Mesendoderm (in vitro differentiated cells): ENCODE measurements around the gene ENPP7.

ENCODE experiments used
- DNase-seq: peaks from one replicate; pipeline ENCODE4 v3.0.0; 2013
- H2AK5ac ChIP-seq: 2 replicates; pipeline ENCODE4 v1.6.1; 2013; ENCODE audit warnings: low read length, inconsistent platforms
- H2BK120ac ChIP-seq: 2 replicates; pipeline ENCODE4 v1.6.1; 2013; ENCODE audit warnings: low read depth, mild to moderate bottlenecking, low read length, moderate library complexity, mixed read lengths
- H2BK15ac ChIP-seq: replicated peaks from 2 replicates; pipeline ENCODE4 v1.6.1; 2013; ENCODE audit warnings: low read depth, mild to moderate bottlenecking, moderate library complexity
- H2BK5ac ChIP-seq: 2 replicates; pipeline ENCODE4 v1.6.1; 2013; ENCODE audit warnings: low read length, inconsistent platforms
- H3K18ac ChIP-seq: 2 replicates; pipeline ENCODE4 v1.6.1; 2013; ENCODE audit warnings: mild to moderate bottlenecking, low read length, mixed read lengths
- H3K23ac ChIP-seq: one replicate; pipeline ENCODE4 v1.6.1; 2013; ENCODE audit warnings: low read length
- H3K27ac ChIP-seq: 2 replicates; pipeline ENCODE4 v1.5.1; 2013; ENCODE audit warnings: low read depth, mild to moderate bottlenecking, inconsistent platforms, low read length, moderate library complexity
- H3K27me3 ChIP-seq: 2 replicates; pipeline ENCODE4 v1.6.1; 2013; ENCODE audit warnings: low read length, control low read depth, mild to moderate bottlenecking, inconsistent platforms; ENCODE audit not compliant: insufficient read depth, poor library complexity
- H3K36me3 ChIP-seq: 2 replicates; pipeline ENCODE4 v1.6.1; 2013; ENCODE audit warnings: low read length, inconsistent platforms; ENCODE audit not compliant: control insufficient read depth, insufficient read depth
- H3K4ac ChIP-seq: one replicate; pipeline ENCODE4 v1.6.1; 2013; ENCODE audit warnings: low read depth, mild to moderate bottlenecking, low read length, moderate library complexity
- H3K4me1 ChIP-seq: 2 replicates; pipeline ENCODE4 v1.6.1; 2013; ENCODE audit warnings: low read depth, low read length, inconsistent platforms; ENCODE audit not compliant: control insufficient read depth
- H3K4me2 ChIP-seq: 2 replicates; pipeline ENCODE4 v1.6.1; 2013; ENCODE audit warnings: low read length
- H3K4me3 ChIP-seq: 2 replicates; pipeline ENCODE4 v1.5.1; 2013; ENCODE audit warnings: mild to moderate bottlenecking, low read length
- H3K56ac ChIP-seq: one replicate; pipeline ENCODE4 v1.6.1; 2013; ENCODE audit warnings: low read length
- H3K79me1 ChIP-seq: 2 replicates; pipeline ENCODE4 v1.6.1; 2013; ENCODE audit warnings: low read length, inconsistent platforms
- H3K79me2 ChIP-seq: 2 replicates; pipeline ENCODE4 v1.6.1; 2013; ENCODE audit warnings: mild to moderate bottlenecking, low read length; ENCODE audit not compliant: control insufficient read depth, insufficient read depth
- H3K9ac ChIP-seq: 2 replicates; pipeline ENCODE4 v1.6.1; 2013; ENCODE audit warnings: low read length, inconsistent platforms
- H4K5ac ChIP-seq: one replicate; pipeline ENCODE4 v1.6.1; 2013; ENCODE audit warnings: low read length
- H4K8ac ChIP-seq: one replicate; pipeline ENCODE4 v1.6.1; 2013; ENCODE audit warnings: low read depth, mild to moderate bottlenecking, control low read depth, low read length, moderate library complexity
- WGBS: extraction: QIAGEN DNeasy Blood & Tissue Kit; methylation state at CpG from one replicate; pipeline ENCODE4 v1.1.7; 2013; ENCODE audit warnings: low lambda C conversion rate, missing lambda C conversion rate; ENCODE audit not compliant: insufficient coverage; ENCODE audit errors: extremely low coverage; 5-methylcytosine and 5-hydroxymethylcytosine counted together

The ENPP7 gene

DNA sequence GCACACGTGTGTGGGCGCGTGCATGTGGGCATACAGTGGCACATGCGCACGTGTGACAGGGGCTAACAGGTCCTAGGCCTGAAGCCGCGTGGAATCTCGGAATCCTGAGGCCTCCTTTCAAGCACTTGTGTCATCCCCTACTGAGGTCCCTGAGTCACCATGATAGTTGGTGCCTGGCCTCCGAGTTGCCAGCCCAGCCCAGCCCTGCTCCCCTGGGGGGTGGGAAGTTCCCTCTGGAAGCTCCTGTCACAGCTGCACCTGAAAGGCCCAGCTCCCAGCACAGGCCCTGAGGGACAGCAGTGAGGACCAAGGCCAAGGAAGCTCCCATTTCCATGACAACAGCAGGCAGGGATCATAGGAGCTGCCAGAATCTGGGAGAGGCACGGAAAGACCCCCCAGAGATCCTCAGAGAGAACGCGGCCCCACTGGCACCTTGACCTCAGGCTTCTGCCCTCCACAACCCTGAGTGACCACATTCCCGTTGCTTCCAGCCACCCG is 35.4 kb upstream of the ENPP7 start:
- H4K8ac ChIP-seq: no peak overlapping the region
- no peak overlapping the region for H3K27ac ChIP-seq
- no peak overlapping the region for H4K5ac ChIP-seq
- H3K36me3 ChIP-seq: no peaks in the 10 kb centered on the region
- no peak overlapping the region for H2BK15ac ChIP-seq
- H2BK5ac ChIP-seq: no peak overlapping the region
- no peak overlapping the region for H3K4ac ChIP-seq
- H3K4me2 ChIP-seq: no peak overlapping the region
- no peaks in the 10 kb centered on the region for H3K79me1 ChIP-seq
- no peak overlapping the region for H3K56ac ChIP-seq
- H3K79me2 ChIP-seq: no peaks in the 10 kb centered on the region
- H2BK120ac ChIP-seq: no peak overlapping the region
- H3K4me1 ChIP-seq: no peaks in the 10 kb centered on the region
- no CpG with 5 or more reads among the region's 14 CpGs for WGBS
- H2AK5ac ChIP-seq: no peak overlapping the region
- H3K4me3 ChIP-seq: no peak overlapping the region
- H3K9ac ChIP-seq: no peak overlapping the region
- H3K23ac ChIP-seq: no peak overlapping the region
- no peak overlapping the region for H3K18ac ChIP-seq
- no peaks in the 10 kb centered on the region for H3K27me3 ChIP-seq
- no peak for DNase-seq

- Histone ChIP-seq H3K9ac (no peak overlapping the region), H3K27me3 (no peaks in the 10 kb centered on the region), H3K4me2 (no peak overlapping the region), H4K8ac (no peak overlapping the region), H3K56ac (no peak overlapping the region), H2BK120ac (no peak overlapping the region), H3K27ac (no peak overlapping the region), H3K4me3 (no peak overlapping the region), H3K23ac (no peak overlapping the region), H3K4ac (no peak overlapping the region), H3K79me2 (no peaks in the 10 kb centered on the region), H4K5ac (no peak overlapping the region), H2BK15ac (no peak overlapping the region), H3K79me1 (no peaks in the 10 kb centered on the region), H3K4me1 (no peaks in the 10 kb centered on the region), H3K36me3 (no peaks in the 10 kb centered on the region), H2AK5ac (no peak overlapping the region), H3K18ac (no peak overlapping the region), H2BK5ac (no peak overlapping the region)
- no peak for DNase-seq
- WGBS: no CpG with 5 or more reads among the region's 14 CpGs
Measured at GRCh38 chr17:79695797-79696609, 34.7 kb upstream of the ENPP7 start.

DNA sequence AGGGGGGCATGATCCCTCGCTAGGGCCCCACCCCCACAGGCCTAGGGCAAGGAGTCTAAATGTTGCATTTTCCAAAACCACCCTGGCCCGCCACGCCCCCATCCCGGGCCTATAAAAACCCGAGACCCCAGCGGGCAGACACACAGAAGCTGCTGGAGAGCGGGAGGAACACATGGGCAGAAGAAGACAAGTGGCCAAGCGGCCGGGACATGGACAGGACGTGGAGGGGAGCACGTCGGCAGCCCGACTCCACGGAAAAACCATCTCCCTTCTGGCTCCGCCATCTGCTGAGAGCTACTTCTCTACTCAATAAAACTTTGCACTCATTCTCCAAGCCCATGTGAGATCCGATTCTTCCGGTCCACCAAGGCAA is 34.1 kb upstream of the ENPP7 start:
- no peaks in the 10 kb centered on the region for H3K27me3 ChIP-seq
- H3K79me2 ChIP-seq: no peaks in the 10 kb centered on the region
- H3K56ac ChIP-seq: no peak overlapping the region
- H3K9ac ChIP-seq: no peak overlapping the region
- H3K4me1 ChIP-seq: no peaks in the 10 kb centered on the region
- no peaks in the 10 kb centered on the region for H3K36me3 ChIP-seq
- H3K4me2 ChIP-seq: no peak overlapping the region
- H2BK15ac ChIP-seq: no peak overlapping the region
- no peak overlapping the region for H2BK120ac ChIP-seq
- no CpG with 5 or more reads among the region's 17 CpGs for WGBS
- no peak overlapping the region for H4K5ac ChIP-seq
- no peak overlapping the region for H3K23ac ChIP-seq
- H4K8ac ChIP-seq: no peak overlapping the region
- no peak overlapping the region for H3K27ac ChIP-seq
- H3K4me3 ChIP-seq: no peak overlapping the region
- no peak overlapping the region for H3K4ac ChIP-seq
- H2BK5ac ChIP-seq: no peak overlapping the region
- no peaks in the 10 kb centered on the region for H3K79me1 ChIP-seq
- H2AK5ac ChIP-seq: no peak overlapping the region
- no peak overlapping the region for H3K18ac ChIP-seq
- no peak for DNase-seq

GRCh38 chr17:79698146-79698846 is 32.4 kb upstream of the ENPP7 start:
- Histone ChIP-seq H2BK120ac (no peak overlapping the region), H3K9ac (no peak overlapping the region), H3K4ac (no peak overlapping the region), H2BK5ac (no peak overlapping the region), H3K36me3 (no peaks in the 10 kb centered on the region), H3K23ac (no peak overlapping the region), H2BK15ac (no peak overlapping the region), H2AK5ac (no peak overlapping the region), H4K8ac (no peak overlapping the region), H3K27ac (no peak overlapping the region), H3K56ac (no peak overlapping the region), H3K4me3 (no peak overlapping the region), H4K5ac (no peak overlapping the region), H3K4me2 (no peak overlapping the region), H3K4me1 (no peaks in the 10 kb centered on the region), H3K79me2 (no peaks in the 10 kb centered on the region), H3K18ac (no peak overlapping the region), H3K27me3 (no peaks in the 10 kb centered on the region), H3K79me1 (no peaks in the 10 kb centered on the region)
- DNase-seq: no peak
- no CpG with 5 or more reads among the region's 15 CpGs for WGBS

DNA sequence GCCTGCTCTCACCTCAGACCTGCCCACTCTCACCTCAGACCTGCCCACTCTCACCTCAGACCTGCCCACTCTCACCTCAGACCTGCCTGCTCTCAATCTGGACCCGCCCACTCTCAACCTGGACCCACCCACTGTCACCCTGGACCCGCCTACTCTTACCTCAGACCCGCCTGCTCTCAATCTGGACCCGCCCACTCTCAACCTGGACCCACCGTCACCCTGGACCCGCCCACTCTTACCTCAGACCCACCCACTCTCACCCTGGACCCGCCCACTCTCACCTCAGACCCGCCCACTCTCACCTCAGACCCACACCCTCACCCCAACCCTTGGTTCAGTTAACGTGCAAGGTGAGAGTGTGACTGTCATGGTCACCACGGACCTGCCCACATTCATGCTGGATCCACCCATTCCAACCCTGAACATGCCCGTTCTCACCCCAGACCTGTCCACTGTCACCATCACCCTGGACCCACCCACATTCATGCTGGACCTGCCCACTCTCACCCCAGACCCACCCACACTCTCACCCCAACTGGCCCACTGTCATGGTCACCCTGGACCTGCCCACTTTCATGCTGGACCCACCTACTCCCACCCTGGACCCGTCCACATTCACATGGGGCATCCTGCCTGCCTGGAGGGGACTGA is 31.2 kb upstream of the ENPP7 start:
- Histone ChIP-seq H3K27ac (no peak overlapping the region), H3K9ac (no peak overlapping the region), H3K4me1 (no peaks in the 10 kb centered on the region), H2AK5ac (no peak overlapping the region), H4K5ac (no peak overlapping the region), H3K36me3 (no peaks in the 10 kb centered on the region), H3K27me3 (no peaks in the 10 kb centered on the region), H2BK5ac (no peak overlapping the region), H4K8ac (no peak overlapping the region), H3K18ac (no peak overlapping the region), H2BK120ac (no peak overlapping the region), H3K56ac (no peak overlapping the region), H3K4ac (no peak overlapping the region), H3K23ac (no peak overlapping the region), H3K79me1 (no peaks in the 10 kb centered on the region), H3K79me2 (no peaks in the 10 kb centered on the region), H3K4me2 (no peak overlapping the region), H2BK15ac (no peak overlapping the region), H3K4me3 (no peak overlapping the region)
- DNase-seq: peak; percentile 36
- no CpG with 5 or more reads among the region's 12 CpGs for WGBS
